Myocyte (in vitro differentiated cells): ENCODE results near the gene PCDHGA8. TPM values are rescaled to one million over a fixed set of nuclear protein-coding genes. Genes with fewer than 3 reads are reported as not detected.
A peak's percentile ranks its signal among the peaks of the same experiment; 100 is the strongest.
"Not testable (repeated sequence)": the region's sequence is repeated elsewhere in the genome, so short reads cannot be mapped to it uniquely, and the experiment has no call there.

ENCODE experiments used
- DNase-seq: peaks from one replicate; pipeline ENCODE4 v3.0.0-alpha.2; 2012; ENCODE audit warnings: low read depth
- total RNA-seq: library from RNA; depleted of rRNA; stranded (reverse); fragments of >200 nt; gene quantifications from 2 replicates; pipeline ENCODE4 v1.2.3, GENCODE V29; 2014

PCDHGA8 gene
- total RNA-seq, 1 donor from 2014 or later, result 2.2 TPM

- DNase-seq, result peak; percentile 54
Measured at GRCh38 chr5:141430332-141431113, 38.1 kb downstream of the PCDHGA8 start, which contains the start of gene PCDHGA12. TSS of gene PCDHGA12 (plus strand) at chr5:141430507. CDS start at chr5:141430760, 253 bp downstream.

- no peak for DNase-seq
Measured at GRCh38 chr5:141431286-141431685, 38.9 kb downstream of the PCDHGA8 start.

GRCh38 chr5:141432308-141432707 lies 39.9 kb downstream of the PCDHGA8 start:
- not testable (repeated sequence) for DNase-seq

GRCh38 chr5:141432726-141433125 lies 40.3 kb downstream of the PCDHGA8 start:
- not testable (repeated sequence) for DNase-seq

GRCh38 chr5:141434006-141434405 lies 41.6 kb downstream of the PCDHGA8 start:
- no peak for DNase-seq

GRCh38 chr5:141437221-141437620 lies 44.8 kb downstream of the PCDHGA8 start:
- no peak for DNase-seq

GRCh38 chr5:141439411-141440141 lies 47.1 kb downstream of the PCDHGA8 start:
- peak; percentile 26 for DNase-seq

- DNase-seq, result no peak
Measured at GRCh38 chr5:141440341-141440740, 47.9 kb downstream of the PCDHGA8 start.

GRCh38 chr5:141441571-141442170 lies 49.2 kb downstream of the PCDHGA8 start:
- DNase-seq, result no peak

Other genes starting within 250 kb of the PCDHGA8 start
- gene PCDHB6, start 242.6 kb upstream of the PCDHGA8 start, total RNA-seq, result 1.5 and 2.3 TPM in 2 replicates
- gene PCDHB7, start 220.0 kb upstream of the PCDHGA8 start, total RNA-seq, result 5.1 and 6.6 TPM in 2 replicates
- 9.5 and 10.4 TPM in 2 replicates for gene PCDHB8, start 214.8 kb upstream of the PCDHGA8 start, total RNA-seq
- gene PCDHB16, start 210.2 kb upstream of the PCDHGA8 start, total RNA-seq, result 13.5 and 14.7 TPM in 2 replicates
- gene PCDHB9, start 205.5 kb upstream of the PCDHGA8 start, total RNA-seq, result 6.8 TPM in 2 replicates
- 6.7 and 7.4 TPM in 2 replicates for gene PCDHB10, start 200.3 kb upstream of the PCDHGA8 start, total RNA-seq
- gene PCDHB11, start 193.0 kb upstream of the PCDHGA8 start, total RNA-seq, result 3.9 and 5.3 TPM in 2 replicates
- gene PCDHB12, start 183.9 kb upstream of the PCDHGA8 start, total RNA-seq, result 5.4 and 7.2 TPM in 2 replicates
- 5.3 and 6.4 TPM in 2 replicates for gene PCDHB13, start 178.7 kb upstream of the PCDHGA8 start, total RNA-seq
- 6.2 and 6.9 TPM in 2 replicates for gene PCDHB14, start 169.3 kb upstream of the PCDHGA8 start, total RNA-seq
- 3.1 and 4.6 TPM in 2 replicates for gene PCDHB15, start 147.2 kb upstream of the PCDHGA8 start, total RNA-seq
- gene SLC25A2, start 88.6 kb upstream of the PCDHGA8 start, total RNA-seq, result 0.43 and 0.62 TPM in 2 replicates
- 97.0 and 116 TPM in 2 replicates for gene TAF7, start 71.8 kb upstream of the PCDHGA8 start, total RNA-seq
- 5.2 and 5.9 TPM in 2 replicates for gene PCDHGA1, start 62.1 kb upstream of the PCDHGA8 start, total RNA-seq
- gene PCDHGA2, start 53.9 kb upstream of the PCDHGA8 start, total RNA-seq, result 0.94 and 1.1 TPM in 2 replicates
- 0.48 and 0.57 TPM in 2 replicates for gene PCDHGA3, start 48.8 kb upstream of the PCDHGA8 start, total RNA-seq
- 8.7 and 9.8 TPM in 2 replicates for gene PCDHGB1, start 42.5 kb upstream of the PCDHGA8 start, total RNA-seq
- 2.9 and 3.3 TPM in 2 replicates for gene PCDHGA4, start 37.6 kb upstream of the PCDHGA8 start, total RNA-seq
- 14.0 and 14.5 TPM in 2 replicates for gene PCDHGB2, start 32.6 kb upstream of the PCDHGA8 start, total RNA-seq
- 1.7 and 2.2 TPM in 2 replicates for gene PCDHGA5, start 28.5 kb upstream of the PCDHGA8 start, total RNA-seq
- 1.8 TPM in 2 replicates for gene PCDHGB3, start 22.4 kb upstream of the PCDHGA8 start, total RNA-seq
- 0.88 and 1.8 TPM in 2 replicates for gene PCDHGA6, start 18.7 kb upstream of the PCDHGA8 start, total RNA-seq
- gene PCDHGA7, start 9.9 kb upstream of the PCDHGA8 start, total RNA-seq, result 1.1 and 2.3 TPM in 2 replicates
- gene PCDHGB4, start 4.9 kb upstream of the PCDHGA8 start, total RNA-seq, result 1.1 and 2.2 TPM in 2 replicates
- gene PCDHGB5, start 5.3 kb downstream of the PCDHGA8 start, total RNA-seq, result 0.47 and 1.4 TPM in 2 replicates
- gene PCDHGA9, start 10.1 kb downstream of the PCDHGA8 start, total RNA-seq, result 0.88 and 1.7 TPM in 2 replicates
- 0.78 and 0.96 TPM in 2 replicates for gene PCDHGB6, start 15.4 kb downstream of the PCDHGA8 start, total RNA-seq
- 32.1 and 35.7 TPM in 2 replicates for gene PCDHGA10, start 20.4 kb downstream of the PCDHGA8 start, total RNA-seq
- 1.4 and 3.4 TPM in 2 replicates for gene PCDHGB7, start 25.0 kb downstream of the PCDHGA8 start, total RNA-seq
- 2.0 and 2.1 TPM in 2 replicates for gene PCDHGA11, start 28.4 kb downstream of the PCDHGA8 start, total RNA-seq
- gene PCDHGA12, start 37.9 kb downstream of the PCDHGA8 start, total RNA-seq, result 4.3 and 4.6 TPM in 2 replicates
- gene PCDHGC3, start 83.3 kb downstream of the PCDHGA8 start, total RNA-seq, result 137 and 170 TPM in 2 replicates
- gene PCDHGC4, start 92.4 kb downstream of the PCDHGA8 start, total RNA-seq, result 2.0 and 3.6 TPM in 2 replicates
- 2.0 and 2.6 TPM in 2 replicates for gene PCDHGC5, start 96.4 kb downstream of the PCDHGA8 start, total RNA-seq
- gene DIAPH1, start 226.4 kb downstream of the PCDHGA8 start, total RNA-seq, result 13.2 and 25.4 TPM in 2 replicates
- 38.5 and 40.0 TPM in 2 replicates for gene HDAC3, start 244.2 kb downstream of the PCDHGA8 start, total RNA-seq
- gene RELL2, start 244.4 kb downstream of the PCDHGA8 start, total RNA-seq, result 2.2 and 3.3 TPM in 2 replicates